Mammary epithelial cell (primary cell): Measurements from ENCODE around the gene GFOD2.

Experiments used
- CTCF ChIP-seq, 2 donors: IDR thresholded peaks in 1 of 2; conservative IDR thresholded peaks in 1 of 2; 2 replicates each; pipeline ENCODE4 v1.5.1; 2011 to 2012; ENCODE audit warnings: inconsistent platforms in 2 of 2, low read length in 2 of 2, mild to moderate bottlenecking in 2 of 2, control low read depth in 1 of 2, low read depth in 1 of 2; ENCODE audit not compliant: insufficient read depth in 1 of 2; ENCODE audit errors: extremely low read depth in 1 of 2
- EZH2 ChIP-seq: IDR thresholded peaks from 2 replicates; pipeline ENCODE4 v1.6.1; 2012; ENCODE audit warnings: low read length, inconsistent platforms, borderline replicate concordance

GRCh38 chr16:67701420-67701819, 17.7 kb downstream of the GFOD2 start:
- TF ChIP-seq CTCF (conservative IDR thresholded peaks at IDR 0.05 in 1 of 2, IDR thresholded peaks at IDR 0.05 in 1 of 2; ENCODE audit: extremely low read depth in 1 of 2, insufficient read depth in 1 of 2, low read depth in 1 of 2, low read length in 2 of 2) (no peak), EZH2 (no peak)
